HL-60/S4 treated with phorbol 12-myristate 13-acetate at 8.2 ng/mL for 4 days and 3 days (cell line): ENCODE results near the gene PLCG2.

ENCODE experiments used
- in situ Hi-C: fragments of 300-500 bp; cut with MboI; formaldehyde crosslinking; loops from 2 replicates; pipeline ENCODE4 v1.15.0; 2022; ENCODE audit warnings: low sequenced_read_pairs

The PLCG2 gene

DNA sequence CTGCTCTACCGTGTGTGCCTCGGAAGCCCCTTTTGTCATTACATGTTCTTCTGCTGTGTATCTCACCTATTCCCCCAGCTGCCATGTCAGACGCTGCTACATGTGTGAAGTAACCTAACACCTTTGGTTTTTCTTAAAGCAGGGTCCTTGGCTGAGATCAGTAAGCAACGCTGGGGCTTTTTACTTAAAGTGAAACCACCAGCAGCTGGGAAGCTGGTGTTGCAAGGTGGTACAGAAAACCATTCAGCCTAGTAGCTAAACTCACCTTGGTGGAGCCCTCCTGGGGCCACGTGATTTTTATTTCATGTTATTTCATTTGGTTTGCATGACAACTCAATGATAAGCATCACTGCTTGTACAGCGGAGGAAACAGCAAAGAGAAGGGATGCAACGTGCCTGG, 62.6 kb downstream of the PLCG2 start:
- in situ Hi-C loops, result no loop called here

DNA sequence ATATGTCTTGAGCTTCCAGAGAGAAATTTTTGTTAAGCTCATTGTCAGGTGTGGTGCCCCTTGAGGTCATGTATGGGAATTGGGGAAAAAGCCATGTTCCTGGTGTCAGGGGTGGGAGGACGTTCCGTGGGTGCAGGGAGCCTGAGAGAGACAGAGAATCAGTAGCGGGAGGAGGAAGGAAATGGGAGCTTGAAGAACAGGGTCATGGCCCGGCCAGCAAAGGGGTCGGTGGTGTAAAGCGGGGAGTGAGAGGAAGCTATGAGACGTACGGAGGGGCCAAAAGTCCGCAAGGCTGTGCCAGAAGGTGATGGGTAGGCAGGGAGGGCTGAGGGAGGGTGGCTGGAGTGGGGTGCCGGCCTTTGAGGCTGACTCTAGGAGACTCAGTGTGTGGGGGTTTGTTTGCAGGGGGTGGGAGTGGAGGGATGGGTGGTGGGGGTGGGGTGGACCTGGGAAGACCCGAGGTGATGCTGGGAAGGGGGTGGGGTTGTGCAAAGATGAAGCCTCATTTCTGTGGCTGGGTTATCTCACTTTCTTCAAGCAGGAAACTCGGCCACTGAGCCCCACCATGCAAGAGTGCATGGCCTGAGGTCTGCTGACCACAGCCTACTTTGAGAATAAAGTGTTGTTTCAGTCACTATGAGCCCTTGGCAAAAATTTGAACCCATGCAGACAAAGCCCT, 63.6 kb downstream of the PLCG2 start:
- in situ Hi-C loops, result no loop called here

DNA sequence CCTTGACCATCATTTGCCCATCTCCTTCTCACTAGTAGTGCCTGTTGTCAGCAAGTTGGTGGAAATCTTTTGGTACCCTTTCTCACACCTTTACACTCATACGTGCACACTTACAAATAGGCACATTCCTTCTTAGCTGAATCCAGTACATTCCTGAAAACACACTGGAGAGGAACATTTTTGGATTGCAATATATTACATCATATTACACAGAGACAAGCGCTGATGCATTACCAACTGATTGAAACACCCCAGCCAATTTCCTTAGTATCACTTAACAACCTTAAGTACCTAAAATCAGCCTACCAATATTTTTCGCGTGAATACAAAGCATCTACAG, 64.1 kb downstream of the PLCG2 start:
- in situ Hi-C loops, result no loop called here

DNA sequence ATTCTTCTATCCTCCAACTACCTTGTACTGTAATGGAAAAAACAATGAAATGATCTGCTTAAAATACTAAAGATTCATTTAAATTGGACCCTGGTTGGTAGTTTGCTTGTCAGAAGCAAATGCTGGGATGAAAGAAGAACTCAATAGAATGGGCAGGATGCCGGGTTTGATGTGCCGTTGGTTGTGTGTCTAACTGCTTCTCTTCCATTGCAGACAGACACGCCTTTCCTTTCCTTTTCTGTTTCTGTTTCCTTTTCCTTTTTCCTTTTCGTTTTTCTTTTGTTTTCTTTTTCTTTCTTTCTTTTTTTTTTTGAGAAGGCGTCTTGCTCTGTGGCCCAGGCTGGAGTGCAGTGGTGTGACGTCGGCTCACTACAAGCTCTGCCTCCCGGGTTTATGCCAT, 64.6 kb downstream of the PLCG2 start:
- in situ Hi-C loops, result no loop called here

DNA sequence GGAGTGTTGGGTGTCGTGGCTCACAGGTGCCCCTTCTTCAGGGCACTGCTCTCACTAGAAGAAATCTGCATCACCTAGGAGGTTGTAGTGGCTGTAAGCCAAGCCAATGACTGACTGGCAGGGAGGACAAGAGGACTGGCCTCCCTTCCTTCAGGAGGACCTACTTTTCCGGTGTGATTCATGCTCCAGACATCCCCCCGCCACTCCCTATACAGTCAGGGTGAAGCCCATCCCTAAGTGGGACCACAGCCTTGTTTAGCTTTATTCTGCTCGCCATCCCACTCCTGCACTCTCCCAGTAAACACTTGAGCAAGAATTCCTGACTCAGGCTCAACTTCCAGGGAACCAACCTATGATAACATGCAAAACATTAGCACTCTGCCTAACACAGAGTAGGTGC, 67.0 kb downstream of the PLCG2 start:
- in situ Hi-C loops, result no loop called here

DNA sequence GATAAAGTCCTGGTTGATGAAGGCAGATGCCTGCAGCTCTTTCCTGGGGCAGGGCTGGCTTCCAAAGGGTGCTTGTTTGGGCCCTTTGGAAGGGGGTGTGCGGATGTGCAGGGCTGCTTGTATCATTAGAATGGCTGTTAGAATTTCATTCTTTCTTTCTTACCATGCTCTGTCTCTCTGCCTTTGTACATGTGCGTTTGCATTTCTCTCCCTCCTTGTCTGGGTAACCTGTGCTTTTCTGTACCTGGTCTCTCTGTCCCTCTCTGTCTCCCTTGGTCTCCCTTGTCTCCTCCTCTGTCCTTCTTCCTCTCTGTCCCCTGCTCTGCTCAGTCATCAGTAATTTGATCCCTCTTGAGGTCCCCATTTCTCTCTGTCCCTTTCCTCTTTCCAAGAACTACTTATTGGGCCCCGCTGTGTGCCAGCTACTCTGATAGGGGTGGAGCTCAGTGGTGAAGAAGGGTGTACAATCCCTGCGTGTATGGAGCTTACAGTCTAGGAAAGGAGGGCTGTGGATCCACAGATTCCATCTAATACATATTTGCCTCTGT, 69.3 kb downstream of the PLCG2 start:
- in situ Hi-C loops, result no loop called here

DNA sequence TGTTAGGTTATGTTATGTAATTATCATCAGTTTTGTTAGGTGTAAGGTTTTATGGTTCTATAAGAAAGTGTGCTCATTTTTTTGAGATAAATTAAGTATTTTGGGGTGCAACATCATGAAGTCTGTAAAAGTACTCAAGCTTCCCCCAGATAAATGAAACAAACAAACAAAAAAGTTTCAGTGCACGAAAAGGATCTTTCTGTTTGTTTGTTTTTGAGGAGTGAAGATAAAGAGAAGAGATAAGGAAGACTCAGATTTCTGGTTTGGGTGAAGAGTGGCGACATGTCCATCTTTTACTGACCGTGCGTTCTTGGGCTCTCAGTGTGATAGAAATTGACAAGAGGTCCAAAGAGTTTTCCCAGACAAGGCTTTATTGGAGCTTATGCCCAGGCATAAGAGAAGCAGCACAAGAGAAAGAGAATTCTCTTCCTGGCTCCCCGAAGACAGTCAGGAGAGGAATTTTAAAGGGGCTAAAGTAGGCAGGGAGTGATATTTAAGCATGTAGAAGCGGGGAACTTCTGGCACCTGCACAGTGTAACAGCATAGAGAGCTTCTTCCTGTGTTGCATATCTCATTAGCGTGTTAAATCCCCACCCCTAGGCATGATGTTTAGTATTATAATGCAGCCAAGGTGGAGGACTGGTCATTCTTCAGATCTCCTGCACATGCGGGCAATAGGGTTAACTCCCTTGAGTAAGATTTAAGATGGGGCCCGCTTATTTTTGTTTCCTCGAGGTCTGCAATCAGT, 71.3 kb downstream of the PLCG2 start:
- in situ Hi-C loops, result no loop called here

DNA sequence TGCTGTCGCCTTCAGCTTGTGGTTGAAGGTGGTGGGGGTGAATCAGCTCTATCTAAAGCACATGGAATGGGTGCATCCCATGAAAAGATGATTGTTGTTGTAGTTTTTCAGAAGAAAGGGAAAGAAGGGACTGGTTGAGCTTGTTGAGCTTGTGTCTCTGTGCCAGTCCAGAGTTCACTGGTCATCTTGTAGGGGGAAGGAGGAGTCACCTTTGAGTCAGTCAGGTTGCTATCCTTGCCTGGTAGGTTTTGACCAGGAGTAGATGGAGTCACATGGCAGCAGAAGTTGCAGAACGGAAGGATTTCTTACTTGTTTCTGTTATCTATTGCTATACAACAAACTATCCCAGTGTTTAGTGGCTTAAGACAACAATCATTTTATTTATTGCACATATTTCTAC, 73.3 kb downstream of the PLCG2 start:
- in situ Hi-C loops, result no loop called here

DNA sequence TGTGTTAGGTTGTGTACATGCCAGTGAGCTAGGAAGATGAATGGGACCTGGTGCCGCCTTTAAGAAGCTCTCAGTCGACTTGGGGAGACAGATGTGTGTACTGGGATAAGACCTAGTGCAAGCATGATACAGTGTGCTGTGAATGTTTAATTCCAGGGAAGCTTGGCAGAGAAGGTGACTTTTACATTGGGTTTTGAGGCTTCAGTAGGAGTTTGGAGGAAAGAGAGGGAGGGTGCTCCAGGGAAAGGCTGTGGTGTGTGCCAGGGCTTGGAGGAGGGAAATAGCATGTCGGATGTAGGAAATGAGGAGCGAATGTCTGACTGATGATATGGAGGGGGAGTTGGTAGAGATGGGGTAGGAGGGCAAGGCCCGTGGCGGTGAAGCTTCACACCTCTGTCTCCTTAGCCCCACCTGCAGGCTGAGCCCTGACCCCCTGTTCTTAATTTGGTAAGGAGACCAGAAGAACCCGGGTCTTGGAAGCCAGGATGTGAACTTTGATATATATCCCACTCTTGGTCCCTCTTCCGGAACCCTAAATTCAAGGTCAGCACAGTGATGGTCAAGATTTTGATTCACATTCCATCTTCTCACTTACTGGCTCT, 76.6 kb downstream of the PLCG2 start:
- in situ Hi-C loops, result no loop called here

DNA sequence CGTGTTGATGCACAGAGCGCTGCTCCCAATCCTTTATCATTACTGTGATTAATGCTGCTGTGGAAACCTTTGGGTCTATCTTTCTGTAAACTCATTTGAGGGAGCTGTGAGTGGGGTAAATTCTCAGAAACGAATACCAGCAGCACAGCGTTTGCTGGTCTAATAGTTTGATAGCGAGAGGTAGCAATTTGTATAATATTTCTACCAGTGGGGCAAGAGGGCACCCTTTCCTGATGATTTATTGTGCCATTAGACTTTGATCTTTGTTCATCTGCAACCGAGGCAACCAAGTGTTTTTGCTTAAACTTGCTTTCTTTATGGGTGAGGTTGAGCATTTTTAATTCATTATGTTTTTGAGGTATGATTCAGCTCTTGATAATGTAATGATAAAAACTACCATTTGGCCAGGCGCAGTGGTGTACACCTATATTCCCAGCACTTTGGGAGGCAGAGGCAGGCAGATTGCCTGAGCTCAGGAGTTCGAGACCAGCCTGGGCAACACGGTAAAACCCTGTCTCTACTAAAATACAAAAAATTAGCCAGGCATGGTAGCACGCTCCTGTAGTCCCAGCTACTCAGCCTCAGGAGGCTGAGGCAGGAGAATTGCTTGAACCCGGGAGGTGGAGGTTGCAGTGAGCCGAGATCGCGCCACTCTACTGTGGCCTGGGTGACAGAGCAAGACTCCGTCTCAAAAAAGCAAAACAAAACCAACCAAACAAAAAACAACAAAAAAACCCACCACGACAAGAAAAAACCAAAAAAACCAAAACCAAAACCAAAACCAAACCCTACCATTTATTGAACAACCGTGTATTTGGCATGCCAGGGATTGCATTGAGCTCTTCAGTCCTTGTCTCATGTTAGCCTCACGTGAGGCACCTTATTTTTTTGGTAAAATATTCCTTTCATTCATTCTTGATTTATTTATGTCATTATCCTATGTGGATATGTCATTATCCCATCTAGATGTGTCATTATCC, 81.5 kb downstream of the PLCG2 start:
- in situ Hi-C loops, result no loop called here

DNA sequence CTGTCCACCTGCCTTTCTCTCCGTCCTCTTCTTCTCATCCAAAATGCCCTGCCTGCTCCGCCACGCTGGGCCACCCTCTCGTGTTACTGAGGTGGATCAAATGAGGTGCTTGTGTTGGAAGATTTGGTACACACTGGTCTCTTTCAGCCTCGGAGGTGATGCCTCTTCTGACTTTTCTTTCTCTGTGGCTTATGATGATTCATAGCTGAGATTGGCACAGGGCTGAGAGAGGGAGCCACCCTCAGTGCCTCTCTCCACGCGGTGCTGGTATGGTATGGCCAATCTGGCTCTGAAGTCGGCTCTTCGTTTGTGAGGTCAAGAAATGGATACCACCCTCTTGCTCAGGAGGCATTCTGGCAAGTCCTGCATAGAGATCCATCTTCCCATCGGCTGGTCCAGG, 82.4 kb downstream of the PLCG2 start:
- in situ Hi-C loops, result no loop called here

DNA sequence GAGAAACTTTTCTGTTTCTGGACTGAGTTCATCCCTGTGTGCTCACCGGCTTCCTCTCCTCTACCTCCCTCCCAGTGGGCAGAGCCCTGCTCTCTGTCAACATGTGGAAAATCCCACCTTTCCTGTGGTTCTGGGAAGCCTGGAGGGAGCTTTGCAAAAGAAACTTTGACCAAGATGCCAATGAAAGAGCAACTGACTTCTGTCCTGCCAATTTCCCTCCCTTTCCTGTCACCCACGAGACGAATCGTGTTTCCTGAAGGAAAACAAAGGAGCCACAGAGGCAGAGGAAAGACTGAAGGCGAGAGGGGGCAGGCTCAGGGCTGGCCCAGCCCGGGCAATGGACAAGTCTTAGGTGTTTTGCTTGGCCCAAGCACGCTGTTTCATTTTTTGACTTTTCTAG, 82.8 kb downstream of the PLCG2 start:
- in situ Hi-C loops, result no loop called here

DNA sequence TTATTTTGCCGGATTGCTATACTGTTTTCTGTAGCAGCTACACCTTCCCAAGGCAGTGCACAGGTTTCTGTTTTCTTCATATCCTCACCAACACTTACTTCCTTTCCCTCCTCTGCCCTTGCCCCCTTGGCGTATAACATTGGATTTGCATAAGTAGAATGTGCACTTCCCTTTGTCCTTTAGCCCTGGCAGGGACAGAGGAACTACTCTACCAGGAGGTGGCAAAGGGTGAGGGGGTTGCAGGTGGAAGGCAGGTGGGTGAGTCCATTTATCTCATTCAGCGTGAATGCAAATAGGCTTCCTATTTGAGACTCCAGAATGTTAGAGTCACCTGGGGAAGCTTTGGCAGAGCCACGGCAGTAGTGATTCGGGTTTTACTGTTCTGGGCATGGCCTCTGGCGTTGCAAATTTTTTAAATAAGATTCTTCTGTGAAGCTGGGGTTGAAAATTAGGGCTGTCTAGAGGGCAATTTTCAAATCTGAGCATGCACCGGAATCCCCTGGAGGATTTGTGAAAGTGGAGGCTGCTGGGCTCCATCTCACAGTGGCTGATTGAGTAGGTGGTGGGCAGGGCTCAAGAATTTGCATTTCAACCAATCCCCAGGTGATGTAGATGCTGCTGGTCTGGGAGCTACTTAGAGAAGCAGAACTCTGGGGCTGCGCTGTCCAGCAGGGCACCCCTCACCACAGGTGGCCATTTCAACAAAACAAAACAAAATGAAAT, 84.7 kb downstream of the PLCG2 start:
- in situ Hi-C loops, result no loop called here

DNA sequence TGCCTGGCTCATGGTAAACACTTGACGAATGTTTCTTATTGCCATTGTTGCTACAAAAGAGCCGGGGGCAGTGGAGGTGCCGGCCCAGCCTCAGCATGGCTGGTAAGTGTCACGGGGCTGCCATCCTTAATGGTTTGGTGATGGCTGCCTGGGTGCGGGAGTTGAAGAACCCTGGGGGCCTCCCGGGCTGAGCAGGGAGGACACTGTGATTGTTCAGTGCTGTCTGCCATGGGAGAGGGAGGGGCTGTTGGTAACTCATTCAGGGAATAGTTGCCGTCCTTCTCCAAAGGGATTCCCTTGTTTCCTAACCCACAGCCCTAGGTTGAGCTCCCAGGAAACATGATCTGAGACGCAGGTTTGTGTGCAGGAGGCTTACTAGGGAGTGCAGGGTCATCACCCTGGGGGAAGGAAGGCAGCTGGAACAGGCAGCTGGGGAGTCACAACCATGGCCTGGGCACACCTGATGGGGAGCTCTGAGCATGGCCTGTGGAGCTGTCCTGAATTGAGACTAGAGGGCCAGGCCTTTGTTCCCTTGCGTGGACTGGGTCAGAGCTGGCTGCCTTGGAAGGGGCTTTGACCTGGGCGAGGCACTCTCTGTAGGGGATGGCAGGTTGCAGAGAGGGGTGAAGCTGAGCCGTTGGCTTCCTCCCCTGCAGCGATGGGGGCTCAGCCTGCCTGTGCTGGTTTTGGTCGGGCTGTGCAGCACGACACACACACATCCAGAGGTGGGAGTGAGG, 85.7 kb downstream of the PLCG2 start:
- in situ Hi-C loops, result no loop called here

DNA sequence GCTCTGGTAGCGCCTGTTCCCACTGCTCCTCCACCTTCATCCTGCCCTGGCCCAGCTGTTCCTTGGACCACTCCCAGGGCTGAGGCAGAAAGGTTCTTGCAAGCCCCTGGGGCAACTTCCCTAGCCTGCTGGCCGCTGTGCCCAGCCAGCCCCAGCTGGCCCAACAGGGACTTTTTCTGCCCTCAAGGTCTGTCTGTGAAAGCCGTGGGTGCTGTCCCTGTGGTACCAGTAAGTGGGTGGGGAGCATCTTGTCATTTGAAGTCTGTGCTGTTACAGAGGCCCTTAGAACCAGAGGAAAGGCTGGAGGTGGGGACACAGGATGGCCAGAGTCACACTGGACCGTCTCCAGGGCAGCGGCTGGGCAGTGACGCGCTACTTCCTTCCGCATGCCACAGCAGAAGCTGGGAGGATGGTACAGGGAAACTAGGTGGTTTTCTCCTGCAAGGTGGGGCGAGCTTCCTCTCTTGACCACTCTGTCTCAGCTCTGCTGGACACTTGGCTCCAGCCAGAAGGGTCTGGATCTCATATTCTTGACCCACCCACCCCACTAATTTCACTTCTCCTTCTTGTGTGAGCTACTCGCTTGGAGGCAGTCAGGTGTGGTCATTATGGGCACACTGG, 87.8 kb downstream of the PLCG2 start:
- in situ Hi-C loops, result no loop called here

DNA sequence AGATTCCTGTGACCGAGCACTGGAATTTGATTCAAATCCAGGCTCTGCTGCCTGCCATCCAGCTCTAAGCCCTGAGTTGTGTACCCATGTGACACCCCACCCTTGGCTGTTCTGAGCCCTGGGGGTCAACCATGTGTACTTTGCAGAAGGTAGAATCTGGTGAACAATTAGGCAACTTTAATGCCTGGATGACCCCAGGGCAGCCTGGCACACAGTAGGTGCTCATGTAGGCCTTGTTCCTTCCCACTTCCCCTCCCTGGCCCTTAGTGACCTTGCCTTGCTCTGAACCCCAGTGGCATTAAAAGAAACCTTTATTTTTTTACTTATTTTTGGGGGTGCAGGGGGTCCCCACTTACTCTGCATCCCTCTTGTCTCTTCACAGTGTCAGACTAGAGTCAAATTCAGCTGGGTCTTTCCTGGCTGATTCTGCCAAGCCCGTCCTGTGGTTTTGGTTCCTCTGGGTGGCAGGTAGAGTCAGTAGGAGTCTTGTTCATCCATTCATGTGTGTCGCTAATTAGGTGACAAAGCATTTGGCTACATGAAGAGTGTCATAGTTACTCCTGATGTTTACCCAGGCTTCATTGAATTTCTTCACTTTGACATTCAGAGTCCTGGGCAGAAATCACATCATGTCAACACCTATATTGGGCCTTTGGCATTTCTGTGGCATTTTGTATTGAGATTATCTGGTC, 89.1 kb downstream of the PLCG2 start:
- in situ Hi-C loops, result no loop called here

DNA sequence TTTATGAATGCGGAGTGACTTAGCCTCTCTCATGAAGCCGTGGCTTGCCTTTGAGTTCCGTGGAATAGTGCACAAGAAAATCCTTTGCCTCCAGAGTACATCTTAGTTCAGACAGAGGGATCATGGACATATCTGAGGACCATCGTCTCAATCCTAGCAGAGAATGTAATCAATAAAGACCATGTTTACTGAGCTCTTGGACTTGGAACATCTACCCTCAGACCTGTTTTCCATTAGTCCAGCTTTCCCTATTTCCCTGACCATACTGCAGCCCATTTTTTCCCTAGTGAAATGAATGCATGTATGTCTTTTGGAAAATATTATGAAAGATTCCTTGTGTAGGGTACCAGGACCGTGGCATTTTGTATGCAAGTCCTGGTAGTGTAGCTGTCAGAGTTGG, 90.2 kb downstream of the PLCG2 start:
- in situ Hi-C loops, result no loop called here

DNA sequence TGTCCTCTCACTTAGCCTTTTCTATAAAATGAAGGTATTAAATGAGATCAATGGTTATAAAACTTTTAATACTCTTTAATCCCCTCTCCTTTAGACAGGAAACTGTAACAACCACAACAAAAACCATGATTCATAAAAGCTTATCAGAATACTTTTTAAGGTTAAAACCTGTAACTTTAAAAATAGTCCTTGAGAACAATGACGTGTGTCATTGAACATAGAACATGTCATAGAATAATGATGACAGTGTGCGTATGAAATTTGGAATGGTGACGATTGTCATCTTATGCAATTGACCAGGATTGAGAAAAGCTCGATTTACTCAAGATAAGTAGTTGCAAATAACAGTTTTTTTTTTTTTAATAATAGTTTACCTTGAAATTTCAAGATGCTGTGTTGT, 94.1 kb downstream of the PLCG2 start:
- in situ Hi-C loops, result no loop called here
